GDM1 (cell line): ENCODE data around the gene NUBPL.
"Not testable (repeated sequence)": the region's sequence is repeated elsewhere in the genome, so short reads cannot be mapped to it uniquely, and the experiment has no call there.

ENCODE experiments used
- DNase-seq: peaks from one replicate; lab custom pipeline; 2025; lab: John Stamatoyannopoulos, UW

Gene NUBPL

DNA sequence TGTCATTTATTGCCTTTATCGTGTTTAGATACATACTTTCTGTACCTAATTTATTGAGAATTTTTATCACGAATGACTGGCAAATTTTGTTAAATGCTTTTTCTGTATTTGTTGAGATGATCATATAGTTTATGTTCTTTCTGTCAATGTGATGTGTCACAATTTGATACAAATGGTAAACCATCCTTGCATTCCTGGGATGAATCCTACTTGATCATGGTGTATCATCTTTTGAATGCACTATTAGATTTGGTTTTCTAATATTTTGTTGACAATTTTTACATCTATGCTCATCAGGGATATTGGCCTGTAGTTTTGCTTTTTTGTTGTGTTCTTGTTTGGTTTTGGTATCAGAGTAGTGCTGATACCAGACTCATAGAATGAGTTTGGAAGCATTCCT, 185.1 kb downstream of the NUBPL start:
- DNase-seq, result no peak

GRCh38 chr14:31749275-31749674, 188.1 kb downstream of the NUBPL start:
- no peak for DNase-seq

DNA sequence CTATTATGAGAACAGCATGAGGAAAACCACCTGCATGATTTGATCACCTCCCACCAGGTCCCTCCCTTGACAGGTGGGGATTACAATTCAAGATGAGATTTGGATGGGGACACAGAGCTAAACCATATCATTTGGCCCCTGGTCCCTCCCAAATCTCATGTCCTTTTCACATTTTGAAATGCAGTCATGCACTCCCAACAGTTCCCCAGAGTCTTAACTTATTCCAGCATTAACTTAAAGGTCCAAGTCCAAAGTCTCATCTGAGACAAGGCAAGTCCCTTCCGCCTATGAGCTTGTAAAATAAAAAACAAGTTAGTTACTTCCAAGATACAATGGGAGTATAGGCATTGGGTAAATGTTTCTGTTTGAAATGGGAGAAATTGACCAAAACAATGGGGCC, 189.8 kb downstream of the NUBPL start:
- DNase-seq, result not testable (repeated sequence)

DNA sequence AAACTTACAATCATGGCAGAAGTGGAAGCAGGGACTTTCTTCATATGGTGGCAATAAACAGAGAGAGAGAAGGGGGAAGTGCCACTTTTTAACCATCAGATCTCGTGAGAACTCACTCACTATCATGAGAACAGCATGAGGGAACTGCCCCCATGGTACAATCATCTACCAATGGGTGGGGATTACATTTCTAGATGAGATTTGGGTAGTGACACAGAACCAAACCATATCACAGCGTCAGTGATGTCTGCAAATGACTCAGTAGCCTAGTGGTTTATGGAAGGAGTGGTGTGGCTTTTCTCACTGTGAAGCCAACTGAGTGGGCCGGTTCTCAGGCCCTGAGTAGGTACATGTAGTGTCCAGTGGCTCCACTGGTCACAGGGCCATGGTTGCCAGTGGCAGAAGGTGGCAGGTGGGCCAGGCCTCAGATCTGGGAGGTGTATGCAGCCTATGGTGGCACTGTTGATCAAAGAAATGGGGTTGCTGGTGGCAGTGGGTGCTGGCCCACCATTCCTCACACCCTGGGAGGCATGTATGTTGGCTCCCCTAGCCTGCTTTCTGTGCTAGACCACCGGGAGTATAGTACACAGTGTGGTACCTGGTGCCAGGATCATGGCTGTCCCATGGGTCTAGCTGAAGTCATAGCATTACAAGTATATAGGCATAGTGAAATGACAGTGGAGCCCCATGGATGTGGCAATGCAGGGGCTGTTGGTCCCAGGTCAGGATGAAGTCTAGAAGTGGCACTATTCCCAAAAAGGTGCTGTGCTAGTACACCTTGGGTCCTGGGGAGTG, 191.9 kb downstream of the NUBPL start:
- no peak for DNase-seq

GRCh38 chr14:31758941-31759340, 197.7 kb downstream of the NUBPL start:
- no peak for DNase-seq

GRCh38 chr14:31760277-31760676, 199.1 kb downstream of the NUBPL start:
- DNase-seq, result no peak

GRCh38 chr14:31761325-31761724, 200.1 kb downstream of the NUBPL start:
- no peak for DNase-seq

DNA sequence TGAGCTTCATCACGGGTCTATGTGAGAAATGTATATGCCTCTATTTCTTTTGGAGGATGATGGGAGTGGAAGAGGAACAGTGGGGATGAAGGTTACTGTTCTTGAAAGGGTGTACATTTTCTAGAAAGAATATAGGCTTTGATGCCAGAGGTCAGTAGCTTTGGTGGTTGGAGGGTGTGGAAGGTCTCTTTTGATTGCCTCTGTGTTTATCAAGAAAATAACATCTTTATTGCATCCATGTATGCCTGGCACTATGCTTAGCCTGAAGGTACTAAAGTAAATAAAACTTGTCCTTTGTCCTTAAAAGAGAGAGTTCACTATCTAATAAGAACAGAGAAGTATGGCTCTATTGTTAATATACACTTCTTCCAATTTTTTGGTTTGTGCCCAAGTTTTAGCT, 201.8 kb downstream of the NUBPL start:
- no peak for DNase-seq

GRCh38 chr14:31766315-31766892, 205.2 kb downstream of the NUBPL start:
- no peak for DNase-seq

GRCh38 chr14:31768355-31768754, 207.2 kb downstream of the NUBPL start:
- no peak for DNase-seq

DNA sequence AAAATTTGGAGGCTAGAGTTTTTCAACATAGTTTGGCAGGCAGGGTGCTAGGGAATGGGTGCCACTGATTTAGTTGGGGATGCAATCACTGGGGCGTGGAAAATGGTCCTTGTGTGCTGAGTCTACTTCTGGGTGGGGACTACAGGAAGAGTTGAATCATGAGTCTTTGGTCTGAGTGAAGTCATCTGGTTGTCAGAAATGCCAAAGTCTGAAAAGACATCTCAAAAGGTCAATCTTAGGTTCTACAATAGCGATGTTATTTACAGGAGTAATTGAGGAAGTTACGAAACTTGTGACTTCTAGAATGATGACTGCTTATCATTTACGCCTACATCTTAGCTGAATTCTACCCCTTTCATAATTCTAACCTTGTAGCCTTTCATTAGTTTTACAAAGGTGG, 209.1 kb downstream of the NUBPL start:
- DNase-seq, result no peak

DNA sequence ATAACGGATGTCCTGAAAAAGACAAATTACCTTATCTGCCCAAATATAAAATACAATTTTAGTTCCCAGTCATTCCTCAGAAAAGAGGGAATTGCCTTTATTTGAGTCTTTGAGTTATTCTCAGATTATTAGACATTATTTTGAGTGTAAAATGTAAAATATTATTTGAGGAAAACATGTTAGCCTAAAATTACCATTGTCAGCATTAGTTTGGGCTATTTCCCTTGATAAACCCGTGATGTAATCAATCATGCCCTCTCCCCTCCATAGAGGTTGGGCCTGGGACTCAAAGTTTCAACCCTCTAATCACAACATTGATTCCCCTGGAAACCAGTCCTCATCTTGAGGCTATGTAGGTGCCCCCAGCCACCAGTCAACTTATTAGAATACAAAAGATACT, 213.4 kb downstream of the NUBPL start:
- no peak for DNase-seq

DNA sequence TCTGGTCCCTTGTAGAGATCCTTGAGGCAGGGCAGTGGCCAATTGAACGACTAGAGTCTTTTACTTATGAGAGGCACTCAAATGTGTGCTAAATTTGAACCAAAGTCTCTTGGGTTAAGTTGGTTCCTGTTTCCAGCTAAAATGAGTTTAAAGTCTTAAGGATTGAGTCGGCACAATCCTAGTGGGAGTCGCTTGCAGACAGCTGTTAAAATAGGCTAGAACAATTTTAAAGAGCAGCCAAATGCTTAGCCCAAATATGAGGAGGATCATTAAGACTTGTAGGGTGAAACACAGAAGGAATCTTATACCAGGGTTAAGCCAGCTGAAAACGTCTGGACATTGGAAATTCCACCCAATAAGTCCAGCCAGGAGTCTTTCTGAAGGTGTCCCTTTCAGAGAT, 216.1 kb downstream of the NUBPL start:
- no peak for DNase-seq

DNA sequence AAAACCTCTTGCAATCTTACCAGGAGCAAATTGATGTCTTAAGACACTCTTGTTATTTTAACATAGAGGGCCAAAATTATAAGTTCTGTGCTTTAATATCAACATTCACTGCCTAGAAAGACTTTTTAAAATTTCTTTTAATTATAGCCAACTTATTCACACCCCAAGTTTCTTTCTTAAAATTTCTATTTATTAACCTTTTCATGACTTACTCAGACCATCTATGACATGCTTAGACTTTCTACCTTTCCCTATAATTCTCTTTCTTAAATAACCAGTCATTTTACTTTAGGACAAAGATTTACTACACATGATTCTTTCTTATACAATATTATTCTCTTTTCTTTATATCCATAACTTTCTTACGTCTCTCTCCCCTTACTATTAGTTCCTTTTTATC, 220.4 kb downstream of the NUBPL start:
- no peak for DNase-seq

DNA sequence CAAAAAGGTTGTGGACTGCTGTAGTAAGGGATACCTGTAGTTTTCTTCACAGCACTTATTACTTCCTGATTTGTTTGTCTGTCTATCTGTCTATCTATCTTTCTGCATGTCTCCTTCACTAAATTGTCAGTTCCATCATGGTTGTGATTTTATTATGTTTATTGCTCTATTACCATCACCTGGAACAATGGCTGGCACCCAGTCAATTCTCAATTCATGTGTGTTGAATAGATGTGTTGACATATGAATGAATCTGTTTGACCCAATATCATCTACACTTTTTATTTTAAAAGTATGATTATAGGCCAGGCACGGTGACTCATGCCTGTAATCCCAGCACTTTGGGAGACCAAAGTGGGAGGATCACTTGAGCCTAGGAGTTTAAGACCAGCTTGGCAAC, 224.4 kb downstream of the NUBPL start:
- DNase-seq, result no peak

GRCh38 chr14:31787377-31787776, 226.2 kb downstream of the NUBPL start:
- no peak for DNase-seq

- no peak for DNase-seq
Observed at GRCh38 chr14:31788340-31788739, 227.1 kb downstream of the NUBPL start.

DNA sequence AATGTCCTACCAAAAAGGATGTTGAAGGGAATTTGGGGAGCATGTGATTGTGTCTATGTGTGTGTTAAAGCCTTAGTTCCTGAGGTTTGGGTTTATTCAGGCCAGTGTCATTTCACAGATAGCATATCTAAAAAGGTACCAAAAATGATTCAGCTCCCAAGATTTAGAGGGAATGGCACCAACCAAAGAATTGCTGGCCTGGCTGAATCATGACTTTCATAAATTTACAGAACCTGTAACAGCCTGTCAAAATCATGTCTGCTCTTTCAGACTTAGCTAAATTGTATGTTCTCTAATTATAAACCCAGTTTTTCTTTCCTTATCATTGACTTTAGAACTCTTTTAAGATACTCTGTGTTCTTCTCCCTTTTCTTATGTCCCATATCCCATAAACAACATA, 231.5 kb downstream of the NUBPL start:
- DNase-seq, result no peak

GRCh38 chr14:31797946-31798345, 236.7 kb downstream of the NUBPL start:
- not testable (repeated sequence) for DNase-seq

- no peak for DNase-seq
Observed at GRCh38 chr14:31802838-31803237, 241.6 kb downstream of the NUBPL start.

DNA sequence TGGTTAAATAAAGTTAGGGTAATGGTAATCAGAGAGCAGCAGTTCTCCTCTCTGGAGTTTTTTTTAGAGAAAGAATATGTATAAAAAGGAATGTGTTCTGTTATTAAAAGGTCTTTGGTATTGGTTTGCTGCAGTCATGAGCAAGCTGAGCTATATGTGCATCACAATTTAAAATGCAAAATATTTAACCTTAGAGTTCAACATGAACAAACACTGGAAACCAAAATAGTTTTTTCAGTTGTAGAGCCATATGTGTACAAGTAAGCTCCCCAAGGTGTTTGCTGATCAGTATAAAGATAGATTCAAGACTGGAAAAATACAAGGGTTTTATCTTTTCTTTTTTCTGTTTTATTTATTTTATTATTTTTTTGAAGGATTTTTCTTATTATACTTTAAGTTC, 245.0 kb downstream of the NUBPL start:
- no peak for DNase-seq

- not testable (repeated sequence) for DNase-seq
Observed at GRCh38 chr14:31811693-31812628, 250.8 kb downstream of the NUBPL start.
